Skin epidermis (tissue), 12 donors: Measurements from ENCODE around the gene ZNF232.
"Not testable (repeated sequence)": the region's sequence is repeated elsewhere in the genome, so short reads cannot be mapped to it uniquely, and the experiment has no call there.

Experiments
- H3K27ac ChIP-seq, 21 experiments: fragments of 200-600 bp; sonication (generic) in 11 of 21; one replicate each; pipeline ENCODE4 v1.5.0; 2020; ENCODE audit warnings: mild to moderate bottlenecking in 3 of 21, inconsistent platforms in 2 of 21, moderate library complexity in 2 of 21
- H3K4me3 ChIP-seq, 7 experiments: fragments of 200-600 bp; sonication (generic) in 2 of 7; one replicate each; pipeline ENCODE4 v1.5.0; 2020; ENCODE audit warnings: inconsistent platforms in 2 of 7, mild to moderate bottlenecking in 2 of 7, moderate library complexity in 1 of 7

Gene ZNF232

DNA sequence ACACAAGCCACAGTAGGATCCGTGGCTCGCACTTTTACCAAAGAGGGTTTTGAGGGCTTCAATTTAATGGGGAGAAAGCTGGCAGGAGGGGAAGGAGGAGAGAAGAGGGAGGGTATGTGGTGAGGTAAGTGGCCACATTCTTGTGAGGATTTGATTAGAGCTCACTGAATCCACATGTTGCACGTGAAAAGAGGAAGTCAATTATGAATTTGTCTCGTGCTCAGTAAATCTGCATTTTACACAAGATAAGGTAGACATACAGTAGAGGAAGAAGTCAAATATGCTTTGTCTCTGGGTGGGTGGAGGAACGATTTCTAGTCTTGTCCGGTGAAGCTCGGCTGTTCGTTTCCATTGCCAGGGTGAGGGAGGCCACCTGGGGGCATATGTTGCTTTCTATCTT, 862 bp downstream of the ZNF232 start:
- Histone ChIP-seq H3K4me3 (peak overlapping the region; percentile 52 to 88 (median 75)), H3K27ac (peak overlapping the region in 3 of 21 experiments; percentile 71 to 75 (median 75))

DNA sequence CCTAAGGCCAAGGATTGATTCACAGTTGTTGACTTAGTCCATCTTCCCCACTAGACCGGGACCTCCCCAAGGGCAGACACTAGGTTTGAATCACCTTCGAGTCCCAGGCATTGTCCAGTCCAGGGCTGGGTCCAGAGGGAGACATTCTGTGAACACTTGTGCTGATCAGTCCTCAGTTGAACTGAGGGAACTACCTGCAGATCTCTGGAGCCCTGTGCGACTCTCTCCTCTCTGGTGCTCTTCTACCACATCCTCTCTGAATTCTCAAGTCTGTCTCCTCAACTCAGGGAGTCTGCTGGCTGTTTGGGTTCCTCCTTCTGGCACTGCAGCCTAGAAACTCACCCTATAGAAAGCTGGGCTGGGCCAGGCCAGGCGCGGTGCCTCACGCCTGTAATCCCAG, 10.8 kb downstream of the ZNF232 start:
- H3K27ac ChIP-seq = no peak overlapping the region
- H3K4me3 ChIP-seq = no peak overlapping the region

DNA sequence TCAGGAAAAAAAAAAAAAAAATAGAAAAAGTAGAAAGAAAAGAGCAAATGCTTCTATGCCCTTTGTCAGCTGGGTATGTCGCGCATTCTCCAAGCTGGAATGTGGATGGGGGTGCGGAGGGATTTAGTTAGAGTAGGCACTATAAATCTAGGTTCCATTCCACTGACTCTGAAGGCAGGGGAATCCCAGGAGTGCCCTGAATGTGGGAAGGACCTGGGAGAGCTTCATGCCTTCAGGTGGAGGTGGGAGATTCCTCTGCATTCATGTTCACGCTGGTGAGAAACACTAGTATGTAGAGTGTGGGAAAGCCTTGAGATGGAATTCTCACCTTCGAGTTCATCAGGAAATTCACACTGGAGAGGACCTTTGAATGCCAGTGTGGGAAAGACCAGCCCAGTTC, 12.4 kb downstream of the ZNF232 start:
- no peak overlapping the region for H3K4me3 ChIP-seq
- H3K27ac ChIP-seq = no peak overlapping the region

DNA sequence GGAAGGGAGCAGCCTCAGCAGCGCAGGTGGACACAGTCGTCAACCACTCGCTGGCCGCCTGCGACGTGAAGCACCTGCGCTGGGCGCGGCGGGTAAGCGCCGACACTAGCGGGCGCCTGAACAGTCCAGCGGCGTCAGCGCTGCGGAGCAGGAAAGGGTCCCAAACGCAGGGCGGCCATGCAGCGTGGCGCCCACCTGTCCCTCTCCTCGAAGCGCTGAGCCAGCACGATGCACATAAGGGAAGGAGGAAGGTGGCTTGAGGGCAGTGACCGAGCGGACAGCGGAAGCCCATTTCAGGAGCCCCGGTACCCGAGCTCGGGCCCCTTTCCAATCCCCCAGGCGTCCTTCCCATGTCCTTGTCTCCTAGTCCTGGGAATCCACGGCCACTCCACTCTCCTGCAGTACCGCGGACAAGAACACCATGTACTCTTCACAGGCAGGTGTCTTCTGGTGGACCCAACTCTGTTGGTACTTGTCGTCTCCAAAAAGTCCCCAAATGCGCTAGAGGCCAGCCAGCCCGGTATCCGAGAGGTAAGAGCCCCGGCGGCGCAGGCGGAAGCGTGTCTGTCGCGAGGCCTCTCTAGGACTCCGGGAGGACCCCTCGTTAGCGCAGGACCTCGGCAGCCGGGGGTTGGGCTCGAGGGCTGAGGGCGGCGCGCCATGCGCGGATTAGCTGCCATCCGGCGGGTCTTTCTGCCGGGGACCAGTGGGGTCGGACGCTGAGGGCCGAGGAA, 14.4 kb downstream of the ZNF232 start:
- H3K27ac ChIP-seq = peak overlapping the region in 4 of 21 experiments; percentile 18 to 57 (median 31)

DNA sequence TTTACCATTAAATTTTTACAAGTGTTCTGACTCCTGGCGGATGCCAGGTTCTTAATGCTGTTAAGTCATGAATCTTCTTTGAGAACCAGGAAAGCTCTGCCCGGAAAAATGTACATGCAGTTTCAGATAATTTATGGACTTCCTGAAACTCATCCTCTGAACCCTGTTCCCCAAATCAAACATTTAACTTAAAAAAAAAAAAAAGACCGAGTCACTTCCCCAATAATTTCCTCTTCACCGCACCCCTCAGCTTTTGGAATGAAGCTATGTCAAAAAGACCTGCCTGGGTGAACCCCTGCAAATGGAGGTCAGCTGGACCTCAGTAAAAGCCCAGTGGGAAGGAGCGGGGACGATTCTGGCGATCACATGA, 15.0 kb downstream of the ZNF232 start:
- Histone ChIP-seq H3K4me3 (peak overlapping the region; percentile 14 to 42 (median 21)), H3K27ac (peak overlapping the region in 2 of 21 experiments; percentile 28 to 34)

More for the DNA sequence above, 14.4 kb downstream of the ZNF232 start:
- H3K4me3 ChIP-seq = peak overlapping the region; percentile 14 to 42 (median 21)

DNA sequence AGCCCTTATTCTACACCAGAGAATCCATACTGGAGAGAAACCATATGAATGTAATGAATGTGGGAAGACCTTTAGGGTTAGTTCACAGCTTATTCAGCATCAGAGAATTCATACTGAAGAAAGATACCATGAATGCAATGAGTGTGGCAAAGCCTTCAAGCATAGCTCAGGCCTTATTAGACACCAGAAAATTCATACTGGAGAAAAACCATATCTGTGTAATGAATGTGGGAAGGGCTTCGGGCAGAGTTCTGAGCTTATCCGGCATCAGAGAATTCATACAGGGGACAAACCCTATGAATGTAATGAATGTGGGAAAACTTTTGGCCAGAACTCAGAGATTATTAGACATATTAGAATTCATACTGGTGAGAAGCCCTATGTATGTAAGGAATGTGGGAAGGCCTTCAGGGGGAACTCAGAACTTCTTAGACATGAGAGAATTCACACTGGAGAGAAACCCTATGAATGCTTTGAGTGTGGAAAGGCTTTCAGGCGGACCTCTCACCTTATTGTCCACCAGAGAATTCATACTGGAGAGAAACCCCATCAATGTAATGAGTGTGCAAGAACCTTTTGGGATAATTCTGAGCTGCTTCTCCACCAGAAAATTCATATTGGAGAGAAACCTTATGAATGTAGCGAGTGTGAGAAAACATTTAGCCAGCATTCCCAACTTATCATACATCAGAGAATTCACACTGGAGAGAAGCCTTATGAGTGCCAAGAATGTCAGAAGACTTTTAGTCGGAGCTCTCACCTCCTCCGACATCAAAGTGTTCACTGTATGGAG, 19.3 kb downstream of the ZNF232 start:
- H3K4me3 ChIP-seq = no peak overlapping the region

DNA sequence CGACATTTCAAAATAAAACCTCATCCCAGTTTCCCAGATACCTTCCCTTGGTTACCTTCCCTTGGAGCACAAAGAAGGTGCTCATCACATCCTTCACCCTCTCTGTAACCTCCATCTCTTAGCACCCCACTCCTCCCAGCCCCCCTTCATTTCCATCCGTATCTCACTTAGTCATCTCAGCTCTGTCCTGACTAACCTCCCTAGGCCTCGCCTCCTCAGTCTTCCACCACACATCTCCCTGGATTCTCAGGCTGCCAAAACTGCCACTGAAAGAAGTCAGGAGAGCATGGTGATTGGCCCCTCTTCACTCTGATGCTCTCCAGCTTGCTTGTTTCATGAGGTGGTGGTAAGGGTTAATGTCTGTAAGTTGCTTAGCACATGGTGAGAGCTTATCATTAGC, 31.1 kb downstream of the ZNF232 start:
- H3K4me3 ChIP-seq = no peak overlapping the region
- H3K27ac ChIP-seq = no peak overlapping the region

More for the DNA sequence above, 19.3 kb downstream of the ZNF232 start:
- no peak overlapping the region for H3K27ac ChIP-seq

DNA sequence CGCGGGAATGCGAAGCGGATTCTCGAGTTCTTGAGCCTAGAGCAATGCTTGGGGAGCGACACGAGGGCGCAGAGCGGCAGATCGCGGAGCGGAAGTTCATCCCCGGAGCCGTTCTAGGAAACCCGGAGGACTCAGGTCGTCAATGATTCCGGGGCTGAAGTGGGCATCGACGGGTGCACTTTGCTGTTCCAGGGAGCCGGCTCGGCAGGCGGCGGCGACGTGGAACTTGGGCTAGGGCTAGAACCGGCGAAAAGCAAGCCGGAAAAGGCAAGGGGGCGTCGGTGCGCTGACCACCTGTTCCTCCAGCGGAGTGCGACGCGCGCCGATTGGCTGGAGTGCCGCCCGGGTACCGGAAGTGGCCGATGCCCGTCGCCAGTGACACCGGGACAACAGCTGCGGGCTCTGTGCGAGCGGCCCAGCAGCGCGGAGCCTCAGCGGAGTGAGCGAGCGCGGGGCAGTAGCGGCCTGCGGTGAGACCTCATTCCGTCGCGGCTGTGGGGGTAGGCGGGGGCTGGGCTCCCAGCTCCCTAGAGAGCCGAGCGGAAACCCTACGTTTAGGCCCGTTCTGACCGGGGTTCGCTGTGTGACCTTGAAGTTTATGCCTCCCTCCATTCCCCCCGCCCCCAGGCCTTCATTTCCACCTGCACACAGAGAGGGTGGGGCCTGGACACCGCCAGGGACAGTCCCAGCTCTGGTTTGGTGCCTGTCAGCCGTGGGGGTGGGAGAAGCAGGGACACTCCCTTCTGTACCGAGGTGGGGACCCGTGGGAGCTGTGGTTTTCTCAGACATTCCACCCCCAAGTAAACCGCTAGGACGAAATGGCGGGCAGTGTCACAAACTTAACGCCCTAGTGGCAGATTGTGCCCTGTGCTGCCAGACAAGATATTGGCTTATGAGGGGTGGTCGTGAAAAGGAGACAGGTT, 33.3 kb downstream of the ZNF232 start, which contains the start of gene ZFP3:
Gene ZFP3 (plus strand): TSS at position 362 of the 923 bp plus-strand sequence. CDS start 13,038 bp downstream, outside the sequence.
- Histone ChIP-seq H3K4me3 (peak within 1 kb of the TSS; percentile 48 to 89 (median 69)), H3K27ac (peak within 1 kb of the TSS; percentile 12 to 91 (median 81))

DNA sequence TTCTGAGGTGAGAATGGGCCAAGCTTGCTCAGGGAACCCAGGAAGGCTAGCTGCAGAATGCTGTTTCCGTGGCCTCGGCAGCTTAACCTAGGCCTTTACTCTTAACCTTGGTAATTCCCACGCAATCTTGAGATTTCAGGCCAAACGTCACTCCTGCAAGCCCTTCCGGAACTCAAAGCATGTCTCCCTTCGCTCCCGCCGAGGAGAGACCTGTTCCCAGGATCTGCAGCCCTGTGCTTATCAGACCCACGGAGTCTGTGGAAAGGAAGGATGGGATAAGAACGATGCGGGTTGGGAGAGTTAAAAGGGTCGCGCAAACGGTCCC, 33.9 kb downstream of the ZNF232 start:
- H3K27ac ChIP-seq = peak overlapping the region in 20 of 21 experiments; percentile 12 to 91 (median 81)
- H3K4me3 ChIP-seq = peak overlapping the region; percentile 48 to 89 (median 69)

DNA sequence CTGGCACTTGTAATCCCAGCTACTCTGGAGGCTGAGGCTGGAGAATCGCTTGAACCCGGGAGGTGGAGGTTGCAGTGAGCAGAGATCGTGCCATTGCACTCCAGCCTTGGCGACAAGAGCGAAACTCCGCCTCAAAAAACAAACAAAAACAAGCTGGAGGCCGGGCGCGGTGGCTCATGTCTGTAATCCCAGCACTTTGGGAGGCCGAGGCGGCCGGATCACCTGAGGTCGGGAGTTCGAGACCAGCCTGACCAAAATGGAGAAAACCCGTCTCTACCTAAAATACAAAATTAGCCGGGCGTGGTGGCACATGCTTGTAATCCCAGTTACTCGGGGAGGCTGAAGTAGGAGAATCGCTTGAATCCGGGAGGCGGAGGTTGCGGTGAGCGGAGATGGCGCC, 34.4 kb downstream of the ZNF232 start:
- H3K27ac ChIP-seq = peak overlapping the region in 4 of 21 experiments; percentile 86 to 89 (median 88)

DNA sequence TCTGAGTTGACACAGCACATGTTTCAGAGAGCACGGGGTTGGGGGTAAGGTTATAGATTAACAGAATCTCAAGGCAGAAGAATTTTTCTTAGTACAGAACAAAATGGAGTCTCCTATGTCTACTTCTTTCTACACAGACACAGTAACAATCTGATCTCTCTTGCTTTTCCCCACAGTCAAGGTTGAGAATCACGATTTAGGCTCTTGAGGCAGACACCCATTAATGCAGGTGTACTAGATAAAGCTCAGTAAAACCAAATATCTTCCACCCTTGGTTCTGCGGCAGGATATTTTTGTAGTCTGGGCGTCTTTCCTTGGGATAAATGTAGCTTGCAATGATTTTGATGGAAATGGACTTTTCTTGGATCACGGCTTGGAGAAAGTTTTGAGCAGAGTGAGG, 36.2 kb downstream of the ZNF232 start:
- H3K27ac ChIP-seq, H3K4me3 ChIP-seq: not testable (repeated sequence)

More for the DNA sequence above, 34.4 kb downstream of the ZNF232 start:
- H3K4me3 ChIP-seq = peak overlapping the region in 3 of 7 experiments; percentile 64 to 80 (median 80)

DNA sequence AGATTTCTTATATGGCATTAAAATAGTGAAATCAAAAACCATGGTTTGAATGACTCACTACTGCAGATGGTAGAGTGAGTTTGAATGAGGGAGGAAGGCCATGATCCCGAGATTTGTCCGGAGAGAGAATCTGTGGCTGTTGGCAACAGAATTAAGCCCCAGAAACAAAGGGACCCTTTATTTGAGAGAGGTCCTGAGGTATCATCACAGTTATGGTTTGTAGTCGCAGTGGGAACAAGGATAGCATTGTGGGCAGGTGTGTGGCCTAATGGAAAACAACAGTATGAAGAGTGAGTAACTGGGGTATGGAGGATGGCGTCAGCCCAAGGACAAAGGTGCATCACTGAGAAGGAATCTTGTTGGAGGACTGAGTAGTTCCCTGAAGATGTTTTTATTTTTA, 42.0 kb downstream of the ZNF232 start:
- Histone ChIP-seq H3K4me3 (no peak overlapping the region), H3K27ac (no peak overlapping the region)

DNA sequence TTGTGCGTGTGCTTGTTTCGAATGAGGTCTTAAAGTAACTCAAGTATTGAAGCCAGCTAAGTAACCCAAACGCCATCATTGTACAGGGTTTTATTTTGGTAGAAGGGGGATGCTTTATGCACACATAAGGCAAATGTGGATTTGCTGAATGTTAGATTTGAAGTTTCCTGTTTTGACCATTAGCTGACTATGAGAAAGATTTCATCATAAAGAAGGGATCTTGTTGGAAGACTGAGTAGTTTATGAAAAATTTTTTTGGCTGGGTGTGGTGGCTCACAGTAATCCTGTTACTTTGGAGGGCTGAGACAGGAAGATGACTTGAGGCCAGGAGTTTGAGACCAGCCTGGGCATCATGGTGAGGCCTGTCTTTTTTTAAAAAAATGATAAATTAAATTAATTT, 43.4 kb downstream of the ZNF232 start:
- H3K27ac ChIP-seq = no peak overlapping the region
- no peak overlapping the region for H3K4me3 ChIP-seq

DNA sequence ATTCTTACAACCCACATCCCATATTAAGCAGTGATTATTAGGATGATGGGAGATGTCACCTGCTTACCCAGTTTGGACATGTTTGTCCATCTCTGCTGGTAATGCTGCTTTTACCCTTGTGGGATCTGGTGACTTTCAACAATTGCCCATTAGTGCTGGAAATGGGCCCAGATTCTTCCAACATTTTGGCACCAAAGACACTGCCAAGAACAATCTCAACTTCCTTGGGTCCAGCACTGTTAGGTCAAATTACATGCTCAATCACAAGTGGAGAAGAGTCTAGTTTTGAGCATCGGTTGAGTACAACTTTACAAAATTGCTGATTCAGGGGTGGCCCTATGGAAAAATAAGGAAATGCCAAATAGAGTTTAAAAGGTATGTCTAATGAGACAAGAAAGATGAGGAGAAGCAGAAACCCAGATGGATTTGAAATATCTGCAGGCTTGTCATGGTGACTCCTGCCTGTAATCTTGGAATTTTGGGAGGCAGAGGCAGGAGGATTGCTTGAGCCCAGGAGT, 46.4 kb downstream of the ZNF232 start:
- H3K27ac ChIP-seq = no peak overlapping the region
- no peak overlapping the region for H3K4me3 ChIP-seq
